IPS DF 19.7 (cell line): ENCODE measurements around the gene SV2C.
"Not testable (repeated sequence)": the region's sequence is repeated elsewhere in the genome, so short reads cannot be mapped to it uniquely, and the experiment has no call there.

ENCODE experiments used
- DNase-seq: peaks from one replicate; pipeline ENCODE4 v3.0.0-alpha.2; 2013; ENCODE audit warnings: low read depth, low spot score

Gene SV2C

GRCh38 chr5:76294573-76294972 is 211.4 kb downstream of the SV2C start:
- no peak for DNase-seq

GRCh38 chr5:76298852-76299251 is 215.7 kb downstream of the SV2C start:
- DNase-seq = no peak

- no peak for DNase-seq
Observed at GRCh38 chr5:76299592-76299991, 216.4 kb downstream of the SV2C start.

GRCh38 chr5:76301932-76302331 is 218.7 kb downstream of the SV2C start:
- DNase-seq = not testable (repeated sequence)

DNA sequence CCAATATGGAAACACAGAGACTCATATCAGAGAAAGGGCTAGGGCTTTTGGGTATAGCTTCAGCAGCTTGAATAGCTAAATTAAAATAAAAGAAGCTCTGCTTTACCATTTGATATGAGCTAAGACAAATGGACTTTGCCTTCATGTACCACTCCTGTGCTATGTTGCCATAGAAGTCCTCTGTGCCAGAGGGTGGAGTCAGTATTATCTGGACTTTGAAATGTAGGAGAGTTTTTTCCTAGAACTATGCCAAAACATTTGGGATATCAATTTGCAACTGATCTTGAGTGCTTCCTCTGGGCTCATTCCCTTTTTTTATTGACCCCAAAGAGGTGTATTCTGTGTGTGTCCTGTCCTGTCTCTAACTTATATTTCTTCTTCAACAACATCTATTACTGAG is 219.5 kb downstream of the SV2C start:
- not testable (repeated sequence) for DNase-seq

DNA sequence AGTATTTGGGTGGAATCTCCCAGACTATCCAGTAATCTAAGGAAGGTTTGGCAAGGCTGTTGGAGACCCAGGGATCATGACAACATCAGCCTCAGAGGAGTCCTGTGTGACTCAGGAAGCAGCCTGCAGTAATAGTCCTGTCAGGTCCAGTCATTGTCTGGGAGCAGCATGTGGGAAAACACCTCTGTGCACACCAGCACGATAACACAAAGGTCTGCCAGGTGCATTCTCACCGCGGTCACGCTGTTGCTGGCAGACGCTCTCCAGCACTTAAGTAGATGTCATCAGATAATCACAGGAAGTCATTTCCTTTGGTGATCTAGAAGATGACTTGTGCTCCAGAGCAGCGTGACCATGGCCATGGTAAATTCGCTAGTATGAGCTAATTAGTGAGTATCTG is 220.7 kb downstream of the SV2C start:
- DNase-seq = no peak

GRCh38 chr5:76305269-76305668 is 222.1 kb downstream of the SV2C start:
- DNase-seq = no peak

GRCh38 chr5:76305775-76306174 is 222.6 kb downstream of the SV2C start:
- no peak for DNase-seq

GRCh38 chr5:76310208-76310607 is 227.0 kb downstream of the SV2C start:
- no peak for DNase-seq

GRCh38 chr5:76312783-76313182 is 229.6 kb downstream of the SV2C start:
- no peak for DNase-seq

DNA sequence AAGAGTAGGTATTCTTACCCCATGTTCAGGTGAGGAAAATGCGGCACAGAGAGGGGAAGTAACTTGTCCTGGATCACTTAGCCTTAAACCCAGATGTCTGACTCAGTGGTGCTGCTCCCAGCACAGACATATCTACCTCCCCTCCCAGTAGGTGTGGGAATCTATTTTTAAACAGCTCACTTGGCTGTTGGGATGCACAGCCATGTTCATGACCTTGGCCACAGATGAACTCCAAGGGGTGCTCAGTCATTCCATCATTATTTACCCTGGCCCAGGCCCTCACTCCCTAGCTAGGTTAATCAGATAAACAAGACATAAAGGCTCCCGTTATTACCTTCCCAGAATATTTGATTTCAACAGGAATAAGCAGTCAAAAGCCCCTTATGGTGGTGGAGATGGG is 231.5 kb downstream of the SV2C start:
- DNase-seq = no peak

- DNase-seq = no peak
Observed at GRCh38 chr5:76319673-76320072, 236.5 kb downstream of the SV2C start.

GRCh38 chr5:76323494-76323893 is 240.3 kb downstream of the SV2C start:
- not testable (repeated sequence) for DNase-seq

DNA sequence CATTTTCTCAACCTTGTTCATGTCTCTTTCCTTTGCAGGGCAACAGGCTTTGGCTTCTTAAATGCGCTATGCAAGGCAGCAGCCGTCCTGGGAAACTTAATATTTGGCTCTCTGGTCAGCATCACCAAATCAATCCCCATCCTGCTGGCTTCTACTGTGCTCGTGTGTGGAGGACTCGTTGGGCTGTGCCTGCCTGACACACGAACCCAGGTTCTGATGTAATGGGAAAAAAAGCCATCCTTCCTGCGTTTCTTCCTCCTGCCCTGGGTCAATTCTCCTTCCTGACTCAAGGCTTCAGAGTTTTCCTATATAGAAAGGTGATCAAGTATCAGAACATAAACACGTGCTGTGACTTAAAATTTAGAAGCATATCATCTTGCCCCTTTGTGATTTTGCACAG is 242.1 kb downstream of the SV2C start:
- DNase-seq = no peak

GRCh38 chr5:76325876-76326491 is 242.8 kb downstream of the SV2C start:
- DNase-seq = no peak

DNA sequence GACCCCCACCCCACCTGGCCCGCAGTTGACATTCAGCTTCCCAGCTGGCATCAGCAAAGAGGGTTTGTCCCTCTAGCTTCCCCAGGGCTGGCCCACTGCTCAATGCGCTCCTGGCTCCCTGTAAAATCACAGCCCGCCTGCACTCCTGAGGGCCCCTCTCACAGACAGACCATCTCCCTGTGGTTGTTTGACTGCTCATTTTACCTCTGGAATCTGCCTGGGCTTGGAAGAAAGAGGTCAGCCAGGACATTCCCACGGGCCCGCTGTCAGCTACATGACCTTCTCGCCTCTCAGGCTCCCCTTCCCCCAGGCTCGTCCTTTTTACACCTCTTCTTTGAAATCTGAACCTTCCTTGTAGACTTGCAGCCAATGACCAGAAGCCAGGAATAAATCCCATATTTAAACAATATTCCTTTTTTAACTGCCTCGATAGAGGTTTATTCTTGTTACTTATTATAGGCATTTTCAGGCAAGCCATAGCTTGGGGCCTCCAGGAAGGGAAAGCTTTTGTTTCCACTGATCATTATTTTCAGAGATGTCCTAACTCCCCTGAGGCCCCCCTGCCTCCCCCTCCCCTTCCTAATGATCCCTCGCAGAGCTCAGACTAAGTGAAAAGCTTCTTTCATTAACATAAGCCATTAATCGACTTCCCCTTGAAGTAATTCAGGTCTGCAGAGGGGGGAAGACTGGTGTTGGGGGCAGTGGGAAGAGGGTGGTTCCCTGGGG is 243.6 kb downstream of the SV2C start:
- no peak for DNase-seq

GRCh38 chr5:76329346-76329745 is 246.2 kb downstream of the SV2C start:
- no peak for DNase-seq

- no peak for DNase-seq
Observed at GRCh38 chr5:76331126-76331525, 247.9 kb downstream of the SV2C start.

DNA sequence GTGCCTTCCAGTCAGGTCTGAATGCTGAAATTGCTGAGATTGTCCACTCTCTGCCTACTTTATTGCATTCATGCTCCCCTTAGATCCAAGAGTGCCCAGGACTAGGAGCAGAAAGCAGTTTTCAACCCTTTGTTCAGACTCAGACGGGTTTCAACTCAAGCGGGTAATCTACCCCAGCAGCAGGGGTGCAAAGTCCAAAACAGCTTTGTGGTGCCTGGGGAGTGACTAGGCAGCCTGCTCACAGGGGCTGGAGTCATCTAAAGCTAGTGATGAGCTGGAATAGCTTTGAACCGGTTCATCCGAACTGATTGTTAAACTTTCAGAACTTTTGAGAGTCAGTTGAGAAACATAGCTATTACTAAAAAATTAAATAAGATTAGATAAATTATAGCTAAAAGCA is 248.9 kb downstream of the SV2C start:
- DNase-seq = no peak

GRCh38 chr5:76332611-76333205 is 249.5 kb downstream of the SV2C start:
- DNase-seq = no peak

GRCh38 chr5:76333571-76333970 is 250.4 kb downstream of the SV2C start:
- DNase-seq = no peak

- DNase-seq = no peak
Observed at GRCh38 chr5:76334574-76334973, 251.4 kb downstream of the SV2C start.

- not testable (repeated sequence) for DNase-seq
Observed at GRCh38 chr5:76335451-76335850, 252.3 kb downstream of the SV2C start.
